ENCODE measurements around the gene MYH11.
"Not testable (repeated sequence)": the region's sequence is repeated elsewhere in the genome, so short reads cannot be mapped to it uniquely, and the experiment has no call there.

MYH11 gene

DNA sequence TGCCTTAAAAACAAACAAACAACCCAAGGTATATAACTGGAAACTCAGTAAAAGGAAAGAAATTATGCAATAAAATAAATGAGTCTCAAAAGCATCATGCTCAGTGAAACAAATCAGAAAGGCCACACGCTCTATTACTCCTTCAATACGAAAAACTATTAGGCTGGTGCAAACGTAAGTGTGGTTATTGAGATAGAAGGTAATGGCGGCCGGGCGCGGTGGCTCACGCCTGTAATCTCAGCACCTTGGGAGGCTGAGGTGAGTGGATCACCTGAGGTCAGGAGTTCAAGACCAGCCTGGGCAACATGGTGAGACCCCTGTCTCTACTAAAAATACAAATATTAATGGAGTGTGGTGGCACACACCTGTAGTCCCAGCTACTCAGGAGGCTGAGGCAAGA, 17.6 kb downstream of the MYH11 start:
- DNase-seq (ENCODE audit: low read depth) = not testable (repeated sequence)

GRCh38 chr16:15837761-15838160, 19.1 kb downstream of the MYH11 start:
- DNase-seq (ENCODE audit: low read depth) = no peak

- DNase-seq (ENCODE audit: low read depth) = no peak
Observed at GRCh38 chr16:15836965-15837611, 19.7 kb downstream of the MYH11 start.

DNA sequence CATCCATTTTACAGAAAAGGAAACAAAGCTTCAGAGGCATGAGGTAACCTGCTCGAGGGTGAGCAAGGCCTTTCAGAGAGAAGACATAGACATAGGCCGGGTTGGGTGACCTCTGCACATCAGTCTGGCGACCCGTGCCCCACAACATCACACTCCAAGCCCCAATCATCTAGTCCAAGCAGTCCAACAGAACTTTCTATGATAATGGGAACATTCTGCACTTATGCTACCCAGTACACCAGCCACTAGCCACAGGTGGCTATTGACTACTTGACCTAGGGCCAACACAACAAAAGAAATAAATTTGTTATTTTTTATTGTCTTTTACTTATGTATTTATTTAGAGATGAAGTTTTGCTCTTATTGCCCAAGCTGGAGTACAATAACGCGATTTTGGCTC, 20.8 kb downstream of the MYH11 start:
- no peak for DNase-seq (ENCODE audit: low read depth)

DNA sequence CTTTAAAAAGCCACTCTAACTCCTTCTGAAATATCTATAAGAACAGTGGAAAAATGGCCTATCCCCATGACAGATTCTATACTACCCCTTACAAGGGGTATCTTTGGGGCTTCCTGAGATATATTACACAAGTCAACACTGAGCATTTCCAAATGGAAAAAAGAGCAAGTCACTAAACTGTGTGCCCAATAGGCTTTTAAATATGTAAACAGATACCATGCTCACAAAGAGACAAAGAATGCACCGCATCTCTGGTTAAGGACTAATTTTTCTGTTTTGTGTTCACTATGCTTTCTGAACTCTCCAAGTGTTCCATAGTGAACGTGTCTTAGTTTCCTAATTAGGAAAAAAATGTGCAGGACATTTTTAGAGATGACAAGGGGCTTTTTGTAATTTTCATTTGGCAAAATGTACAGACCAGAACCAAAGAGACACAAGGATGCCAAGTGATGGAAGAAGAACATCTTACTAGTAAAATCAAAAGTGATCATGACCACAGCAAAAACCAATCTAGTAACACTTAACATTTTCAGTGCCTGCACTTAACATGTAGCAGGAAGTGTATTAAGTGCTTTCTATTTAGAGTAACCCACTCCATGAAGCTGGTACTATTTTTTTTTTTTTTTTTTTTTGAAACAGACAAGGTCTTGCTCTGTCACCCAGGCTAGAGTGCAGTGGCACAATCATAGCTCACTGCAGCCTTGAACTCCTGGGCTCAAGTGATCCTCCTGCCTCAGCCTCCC, 21.5 kb downstream of the MYH11 start:
- DNase-seq (ENCODE audit: low read depth) = no peak

- no peak for DNase-seq (ENCODE audit: low read depth)
Observed at GRCh38 chr16:15834502-15834901, 22.3 kb downstream of the MYH11 start.

DNA sequence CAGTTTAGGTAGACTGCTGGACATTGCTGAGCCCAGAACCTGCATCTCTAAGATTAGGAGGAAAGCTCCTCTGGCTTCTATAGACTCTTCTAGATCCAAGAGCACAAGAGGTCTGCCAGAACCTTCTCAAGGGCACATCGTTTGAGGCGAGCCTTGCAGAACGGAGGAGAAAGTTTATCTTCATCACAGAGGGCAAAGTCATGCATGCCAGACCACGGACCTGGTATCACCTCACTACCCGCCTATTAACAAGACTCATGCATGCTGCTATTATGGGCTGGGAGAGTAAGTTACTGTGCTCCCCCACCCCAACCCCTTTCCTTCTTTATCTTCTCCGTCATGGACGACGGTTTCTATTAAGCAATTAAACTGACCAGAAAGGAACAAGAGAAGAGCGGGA, 23.3 kb downstream of the MYH11 start:
- DNase-seq (ENCODE audit: low read depth) = no peak

DNA sequence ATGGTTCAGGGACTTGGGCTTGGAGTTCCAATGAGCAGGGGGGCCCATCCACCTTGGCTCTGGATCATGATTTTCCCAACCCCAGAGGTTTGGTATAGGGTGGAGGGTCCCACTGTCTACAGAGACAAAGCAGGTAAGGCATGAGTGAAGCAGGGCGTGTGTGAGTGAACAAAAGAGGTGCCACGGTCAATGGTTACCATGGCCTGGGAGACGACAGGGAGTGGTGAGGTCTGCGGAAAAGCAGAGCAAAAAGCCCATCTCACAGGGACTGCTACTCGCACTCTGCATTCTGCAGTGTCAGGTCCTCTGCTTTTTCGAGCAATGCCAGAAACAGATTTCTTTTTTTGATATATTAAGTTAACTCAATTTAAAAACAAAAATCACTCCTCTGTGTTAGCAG, 24.6 kb downstream of the MYH11 start:
- DNase-seq (ENCODE audit: low read depth) = no peak

DNA sequence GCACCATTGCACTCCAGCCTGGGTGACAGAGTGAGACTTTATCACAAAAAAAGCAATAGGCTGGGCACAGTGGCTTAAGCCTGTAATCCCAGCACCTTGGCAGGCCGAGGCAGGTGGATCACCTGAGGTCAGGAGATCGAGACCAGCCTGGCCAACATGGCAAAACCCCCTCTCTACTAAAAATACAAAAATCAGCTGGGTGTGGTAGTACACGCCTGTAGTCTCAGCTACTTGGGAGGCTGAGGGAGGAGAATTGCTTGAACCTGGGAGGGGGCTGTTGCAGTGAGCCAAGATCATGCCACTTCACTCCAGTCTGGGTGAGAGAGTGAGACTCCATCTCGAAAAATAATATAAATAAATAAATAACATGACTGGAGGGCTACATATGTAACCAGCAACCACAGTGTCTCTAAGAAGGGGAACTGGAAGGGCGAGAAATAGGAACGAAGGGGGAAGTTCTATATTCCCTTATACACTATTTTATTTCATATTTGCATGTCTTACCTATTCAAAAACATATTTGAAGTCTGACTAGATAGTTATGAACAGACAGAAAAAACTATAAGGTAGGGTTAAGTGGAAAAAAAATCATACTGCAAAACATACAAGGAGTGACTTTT, 25.9 kb downstream of the MYH11 start:
- DNase-seq (ENCODE audit: low read depth) = no peak

- DNase-seq (ENCODE audit: low read depth) = no peak
Observed at GRCh38 chr16:15829460-15829859, 27.4 kb downstream of the MYH11 start.

GRCh38 chr16:15827709-15828343, 29.0 kb downstream of the MYH11 start:
- no peak for DNase-seq (ENCODE audit: low read depth)

- DNase-seq (ENCODE audit: low read depth) = no peak
Observed at GRCh38 chr16:15827299-15827698, 29.5 kb downstream of the MYH11 start.

GRCh38 chr16:15825750-15826305, 31.0 kb downstream of the MYH11 start:
- no peak for DNase-seq (ENCODE audit: low read depth)

GRCh38 chr16:15822957-15823356, 33.9 kb downstream of the MYH11 start:
- DNase-seq (ENCODE audit: low read depth) = no peak

- DNase-seq (ENCODE audit: low read depth) = no peak
Observed at GRCh38 chr16:15820837-15821236, 36.0 kb downstream of the MYH11 start.

DNA sequence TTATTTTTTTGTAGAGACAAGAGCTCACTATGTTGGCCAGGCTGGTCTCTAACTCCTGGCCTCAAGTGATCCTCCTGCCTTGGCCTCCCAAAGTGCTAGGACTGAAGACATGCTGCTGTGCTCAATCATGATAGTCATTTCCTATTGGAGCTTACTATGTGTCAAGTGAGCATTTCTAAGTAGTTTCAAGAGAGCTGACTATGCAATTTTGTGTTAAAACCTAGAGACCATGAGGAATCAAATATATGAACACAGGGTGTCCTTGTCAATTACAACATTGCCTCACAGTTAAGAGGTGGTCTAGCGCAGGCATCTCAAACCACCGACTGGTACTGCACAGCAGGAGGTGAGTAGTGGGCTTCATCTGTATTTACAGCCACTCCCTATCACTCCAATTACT, 37.8 kb downstream of the MYH11 start:
- no peak for DNase-seq (ENCODE audit: low read depth)

GRCh38 chr16:15817446-15817845, 39.4 kb downstream of the MYH11 start:
- no peak for DNase-seq (ENCODE audit: low read depth)

DNA sequence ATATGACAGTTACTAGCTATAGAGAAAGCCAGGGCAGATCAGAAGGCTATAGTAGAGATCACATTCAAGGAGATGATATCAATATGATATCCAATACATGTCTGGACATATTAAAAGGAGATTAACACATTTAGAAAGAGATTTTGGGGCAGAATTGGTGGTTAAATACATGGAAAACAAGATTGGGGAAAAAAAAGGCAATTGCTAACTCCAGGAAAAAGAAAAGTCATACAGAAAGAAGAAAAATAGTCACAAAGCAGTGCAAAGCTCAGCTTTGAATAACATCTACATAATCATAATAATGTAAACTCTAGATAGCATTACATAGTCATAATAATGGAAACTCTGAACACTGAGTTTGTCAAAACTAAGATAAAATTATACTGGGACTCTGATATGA, 40.6 kb downstream of the MYH11 start:
- DNase-seq (ENCODE audit: low read depth) = no peak

DNA sequence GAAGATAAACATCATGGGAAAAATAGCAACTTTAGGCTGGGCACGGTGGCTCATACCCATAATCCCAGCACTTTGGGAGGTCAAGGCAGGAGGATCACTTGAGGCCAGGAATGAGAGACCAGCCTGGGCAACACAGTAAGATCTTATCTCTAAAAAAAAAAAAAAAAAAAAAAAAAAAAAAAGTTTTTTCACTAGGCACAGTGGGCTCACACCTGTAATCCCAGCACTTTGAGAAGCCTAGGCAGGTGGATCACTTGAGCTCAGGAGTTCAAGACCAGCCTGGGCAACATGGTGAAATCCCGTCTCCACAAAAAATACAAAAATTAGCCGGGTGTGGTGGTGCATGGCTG, 44.5 kb downstream of the MYH11 start:
- DNase-seq (ENCODE audit: low read depth) = not testable (repeated sequence)

- DNase-seq (ENCODE audit: low read depth) = peak; percentile 87
Observed at GRCh38 chr16:15811481-15812400, 45.1 kb downstream of the MYH11 start.

DNA sequence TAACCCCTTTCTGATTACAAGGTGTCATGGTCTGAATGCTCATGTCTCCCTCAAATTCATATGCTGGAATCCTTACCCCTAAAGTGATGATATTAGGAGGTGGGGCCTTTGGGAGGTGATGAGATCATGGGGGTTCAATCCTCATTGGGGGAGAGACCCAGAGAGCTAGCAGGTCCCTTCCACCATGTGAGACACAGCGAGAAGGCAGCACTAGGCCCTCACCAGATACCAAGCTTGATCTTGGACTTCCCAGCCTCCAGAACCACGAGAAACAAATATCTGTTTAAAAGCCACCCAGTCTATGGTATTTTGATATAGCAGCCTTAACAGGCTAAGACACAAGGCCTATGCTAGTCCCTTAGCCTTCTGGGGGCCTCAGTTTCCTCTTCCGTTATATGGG, 45.9 kb downstream of the MYH11 start:
- DNase-seq (ENCODE audit: low read depth) = no peak

DNA sequence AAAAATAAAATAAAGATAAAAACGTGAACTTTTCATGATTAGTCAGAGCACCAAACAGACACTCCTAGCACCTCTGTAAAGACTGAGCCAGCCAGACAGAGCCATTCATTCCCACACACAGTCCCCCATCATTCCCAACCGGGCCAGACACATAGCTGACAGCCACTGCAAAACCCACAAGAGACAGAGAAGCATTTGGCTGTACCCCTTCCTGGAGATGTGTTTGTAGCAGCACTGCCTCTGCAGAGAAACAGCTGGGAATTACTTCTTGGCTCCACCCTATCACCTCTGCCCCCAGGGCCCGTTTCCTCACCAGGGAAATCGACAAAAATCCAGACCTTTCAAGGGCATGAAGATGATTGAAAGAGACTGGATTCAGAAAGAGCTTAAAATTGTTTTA, 46.4 kb downstream of the MYH11 start:
- DNase-seq (ENCODE audit: low read depth) = no peak

Measured in GM04503 (cell line).